Ovary (tissue), 9 donors: ENCODE data around the gene CLASP1. TPM values are rescaled to one million over a fixed set of nuclear protein-coding genes. Genes with fewer than 3 reads are reported as not detected.

Experiments used
- DNase-seq, 5 donors: peaks; one replicate each; pipeline ENCODE4 v3.0.0-alpha.2; 2019 to 2020
- H3K27ac ChIP-seq, 2 donors: fragments of 200-600 bp; one replicate each; pipeline versions ENCODE4 v1.5.1 to v1.8.0; 2019 to 2022
- H3K27me3 ChIP-seq: fragments of 200-600 bp; one replicate; pipeline ENCODE4 v1.8.0; 2022
- H3K36me3 ChIP-seq: fragments of 200-600 bp; sonication (generic); one replicate; pipeline ENCODE4 v1.5.1; 2019
- H3K4me1 ChIP-seq: one replicate; pipeline ENCODE4 v1.8.1; 2013; ENCODE audit warnings: mild to moderate bottlenecking, moderate library complexity; ENCODE audit not compliant: insufficient read depth
- H3K4me3 ChIP-seq: fragments of 200-600 bp; sonication (generic); one replicate; pipeline ENCODE4 v1.5.1; 2017
- H3K9me3 ChIP-seq, 2 donors: fragments of 200-600 bp in 1 of 2; sonication (generic) in 1 of 2; one replicate each; pipeline versions ENCODE4 v1.5.1 to v1.8.1; 2013 to 2019; ENCODE audit warnings: mild to moderate bottlenecking in 1 of 2, moderate library complexity in 1 of 2
- CTCF ChIP-seq, 3 donors: fragments of 450-650 bp in 2 of 3; fragments of 200-600 bp in 1 of 3; IDR thresholded peaks; one replicate each; pipeline versions ENCODE4 v1.5.1 to v1.8.0; 2016 to 2022; ENCODE audit warnings: antibody characterized with exemption in 3 of 3, mild to moderate bottlenecking in 1 of 3
- EP300 ChIP-seq: sonication (generic); formaldehyde crosslinking; IDR thresholded peaks from one replicate; pipeline ENCODE4 v1.6.1; 2017; ENCODE audit warnings: antibody characterized with exemption
- POLR2A ChIP-seq: fragments of 450-650 bp; IDR thresholded peaks from one replicate; pipeline ENCODE4 v1.6.1; 2017; ENCODE audit warnings: antibody characterized with exemption, mild to moderate bottlenecking, moderate library complexity
- WGBS, 3 donors: extraction: QIAGEN DNeasy Blood & Tissue Kit in 1 of 3; methylation state at CpG; one replicate each; pipeline versions ENCODE4 v1.1.5 to v1.1.7; 2013 to 2017; 5-methylcytosine and 5-hydroxymethylcytosine counted together
- intact Hi-C, 4 donors: fragments of 100-400 bp; cut with DNase I; formaldehyde crosslinking; loops; one replicate each; pipeline versions ENCODE4 v1.11.0 to v1.15.1; 2022 to 2023
- polyA plus RNA-seq, 2 donors: library from polyadenylated mRNA; stranded (reverse); fragments of 200-250 nt in 1 of 2; fragments of 350-450 nt in 1 of 2; fragmentation: Illumina TruSeq in 1 of 2; extraction: RNeasy Lipid Tissue Mini Kit (QIAGEN cat#74804) in 1 of 2; gene quantifications; one replicate each; pipeline ENCODE4 v1.2.3, GENCODE V29; 2013 to 2014
- total RNA-seq, 7 donors: library from RNA; depleted of rRNA in 2 of 7; stranded (reverse); fragments of >200 nt in 2 of 7; fragmentation: NEBNext Ultra II Directional in 3 of 7; extraction: Animal tissue kit (Norgen Biotek cat#: 25700) in 3 of 7; gene quantifications; one replicate each; pipeline versions ENCODE4 v1.1.0 to v1.2.4, GENCODE V29; 2016 to 2023
- donor health status: DM: no; HTN: no; CAD: no; lungs with moderate emphysema.
- donor health status: DM: no; HTN: no; CAD: no.
- donor health status: Bipolar disorder and iron deficiency.
- donor health status: DM: yes; HTN: yes; CAD: no.
- donor health status: DM: no; HTN: no; CAD: no.
- donor health status: DM: yes; HTN: yes; CAD: no.

The CLASP1 gene
- total and polyA plus RNA-seq, 9 donors, result 15.8 to 58.7 (median 47.9) TPM

DNA sequence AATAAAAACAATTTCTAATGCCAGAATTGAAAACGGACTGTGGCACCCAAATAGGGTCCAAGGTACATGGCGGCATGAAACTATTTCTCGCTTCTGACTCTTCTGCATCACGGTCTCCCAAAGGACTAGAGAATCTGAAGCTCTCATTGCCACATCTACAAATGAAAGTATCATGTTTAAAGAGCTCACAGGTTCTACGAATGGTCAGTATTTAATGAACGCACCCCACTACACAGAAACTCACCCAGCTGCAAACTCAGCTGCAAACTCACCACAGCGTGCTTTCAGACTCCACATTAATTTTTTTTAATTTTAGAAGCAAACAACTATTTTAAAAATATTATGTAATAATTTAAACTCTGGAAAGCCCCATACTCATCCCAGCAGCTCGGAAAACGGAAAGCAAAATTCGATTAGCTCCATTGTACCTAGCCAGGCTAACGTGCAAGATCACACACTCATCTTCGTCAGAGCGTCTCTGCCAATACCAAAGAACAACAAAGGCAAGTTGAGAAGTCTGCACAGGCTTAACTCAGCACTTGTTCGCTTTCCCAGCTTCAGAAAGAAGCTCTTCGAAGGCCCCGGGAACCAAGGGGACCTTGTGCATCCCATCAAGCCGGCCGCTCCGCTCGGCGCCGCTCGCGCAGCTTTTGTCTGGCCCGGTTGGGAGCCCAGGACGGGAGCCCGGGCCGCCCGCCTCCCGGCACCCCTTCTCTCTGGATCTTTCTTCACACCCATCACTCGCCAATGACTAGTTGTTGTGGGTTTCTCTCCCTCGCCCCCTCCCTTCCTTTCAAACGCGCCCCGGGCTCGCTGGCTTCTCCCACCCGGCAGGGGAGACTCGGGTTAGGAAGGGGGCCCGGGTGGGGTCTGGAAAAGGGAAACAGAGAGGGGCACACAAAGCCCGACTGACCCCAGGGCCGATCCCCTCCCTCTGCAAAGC, 785 bp downstream of the CLASP1 start:
- Histone ChIP-seq H3K9me3 (no peaks in the 10 kb centered on the region), H3K4me1 (peaks cover 13% of the 10 kb centered on the region), H3K27ac (peak overlapping the region; percentile 86 to 90), H3K36me3 (no peaks in the 10 kb centered on the region), H3K27me3 (no peaks in the 10 kb centered on the region), H3K4me3 (peak overlapping the region; percentile 92)
- TF ChIP-seq EP300 (no peak), CTCF (IDR thresholded peaks at IDR 0.05) (no peak), POLR2A (no peak)
- peak in 2 of 5 donors; percentile 15 to 68 for DNase-seq
- WGBS, 3 donors, result 0 to 1% (median 1%) methylated on average over 41 of the region's 41 CpGs
- intact Hi-C loops, result loop anchor here (2.0 to 10.0 kb wide), 5 partner anchors 86 to 124 kb away; partner anchors contain the start of genes RNU4ATAC (in 3 of the 4) and NIFK (in 2 of the 4)

DNA sequence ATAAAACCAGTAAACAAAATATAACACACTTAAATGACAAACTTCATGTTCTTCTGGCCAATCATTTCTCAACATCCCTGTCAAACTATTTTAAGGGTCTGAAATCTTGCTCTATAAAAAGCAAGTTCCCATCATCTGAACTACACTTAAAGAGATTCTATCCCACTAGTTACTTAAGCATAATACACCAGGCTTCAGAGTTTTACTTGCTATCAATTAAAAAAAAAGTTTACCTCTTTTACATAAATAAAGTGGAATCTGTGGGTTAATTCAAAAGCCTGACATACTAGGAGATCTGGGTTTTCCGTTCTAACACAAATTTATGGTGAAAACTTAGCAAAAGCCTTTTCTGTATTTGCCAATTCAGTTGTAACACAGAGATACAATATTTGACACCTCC, 1.9 kb downstream of the CLASP1 start:
- peaks cover 13% of the 10 kb centered on the region for H3K4me1 ChIP-seq
- H3K27me3 ChIP-seq, result no peaks in the 10 kb centered on the region
- no peaks in the 10 kb centered on the region for H3K9me3 ChIP-seq
- TF ChIP-seq POLR2A, result no peak
- TF ChIP-seq CTCF (IDR thresholded peaks at IDR 0.05), result no peak
- TF ChIP-seq EP300, result no peak
- WGBS, 3 donors, result 42 to 54% (median 50%) methylated on average over 1 of the region's 1 CpG
- no peaks in the 10 kb centered on the region for H3K36me3 ChIP-seq
- DNase-seq, result no peak
- H3K27ac ChIP-seq, result no peak overlapping the region
- intact Hi-C loops, result loop anchor here in 3 of 4 donors (5.0 to 10.0 kb wide), 4 partner anchors 87 to 123 kb away; partner anchors contain the start of genes NIFK (in 2 of the 3) and RNU4ATAC (in 2 of the 3)
- no peak overlapping the region for H3K4me3 ChIP-seq

GRCh38 chr2:121644715-121645114, 4.5 kb downstream of the CLASP1 start:
- intact Hi-C loops, result loop anchor here in 3 of 4 donors (5.0 to 10.0 kb wide), 4 partner anchors 90 to 120 kb away; partner anchors contain the start of genes NIFK (in 2 of the 3) and RNU4ATAC (in 2 of the 3)
- H3K27me3 ChIP-seq, result no peaks in the 10 kb centered on the region
- H3K27ac ChIP-seq, result no peak overlapping the region
- no peak overlapping the region for H3K4me3 ChIP-seq
- TF ChIP-seq CTCF (IDR thresholded peaks at IDR 0.05) (no peak), EP300 (no peak), POLR2A (no peak)
- no peaks in the 10 kb centered on the region for H3K9me3 ChIP-seq
- no peak for DNase-seq
- 92 to 100% (median 97%) methylated on average over 2 of the region's 2 CpGs for WGBS, 3 donors
- peaks cover 6% of the 10 kb centered on the region for H3K4me1 ChIP-seq
- no peaks in the 10 kb centered on the region for H3K36me3 ChIP-seq

DNA sequence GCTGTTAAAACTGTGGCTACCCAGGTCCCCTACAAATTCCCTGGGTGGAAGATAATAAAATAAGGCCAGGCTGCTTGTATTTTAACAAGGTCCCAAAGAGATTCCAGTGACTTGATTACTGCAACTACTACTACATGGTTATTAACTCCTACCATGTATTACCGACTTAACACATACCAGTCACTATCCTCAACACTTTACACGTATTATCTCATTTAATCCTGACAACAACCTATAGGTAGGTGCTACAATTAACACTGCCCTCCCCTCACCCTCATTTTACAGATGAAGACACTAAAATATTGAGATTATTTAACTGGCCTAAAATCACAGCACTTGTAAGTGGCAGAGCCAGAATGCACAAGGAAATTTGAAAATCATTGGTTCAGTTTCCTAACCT, 5.4 kb downstream of the CLASP1 start:
- Histone ChIP-seq H3K9me3 (no peaks in the 10 kb centered on the region), H3K27me3 (no peaks in the 10 kb centered on the region), H3K4me1 (peaks cover 6% of the 10 kb centered on the region), H3K36me3 (no peaks in the 10 kb centered on the region), H3K4me3 (no peak overlapping the region), H3K27ac (no peak overlapping the region)
- TF ChIP-seq CTCF (IDR thresholded peaks at IDR 0.05) (no peak), POLR2A (no peak), EP300 (no peak)
- intact Hi-C loops, result loop anchor here in 3 of 4 donors (10.0 kb wide), 3 partner anchors 91 to 119 kb away; partner anchors contain the start of genes NIFK (in 2 of the 3) and RNU4ATAC (in 1 of the 3)
- 91 to 97% (median 92%) methylated on average over 2 of the region's 2 CpGs for WGBS, 3 donors
- no peak for DNase-seq
